Measurements from ENCODE around the gene CCDC183. TPM values are rescaled to one million over a fixed set of nuclear protein-coding genes. Genes with fewer than 3 reads are reported as not detected.

CCDC183 gene
- total RNA-seq, 2 donors from 2014 or later: 3.3 to 14.5 TPM

- TF ChIP-seq CTCF (IDR thresholded peaks at IDR 0.05) (no peak), POLR2A (IDR thresholded peaks at IDR 0.05) (no peak)
- Histone ChIP-seq H3K27ac (peak overlapping the region in 3 of 4 donors; percentile 46 to 99 (median 97)), H3K9me3 (no peaks in the 10 kb centered on the region), H3K27me3 (no peaks in the 10 kb centered on the region), H3K4me1 (peaks cover 65% of the 10 kb centered on the region), H3K4me3 (no peak overlapping the region), H3K36me3 (replicated peaks in 1 of 2; ENCODE audit: insufficient read depth in 1 of 2, low read depth in 2 of 2) (no peaks in the 10 kb centered on the region)
- intact Hi-C loops (cut with DNase I): loop anchor here (5.0 kb wide), 1 partner anchor 248 kb away; no protein-coding TSS in a partner anchor
- DNase-seq (no peak), ATAC-seq (no peak)
- 35 to 52% methylated on average over 3 of the region's 3 CpGs for WGBS, 2 donors
These were observed 6.6 kb upstream of the CCDC183 start for GRCh38 chr9:136789523-136789937.

- peaks cover 60% of the 10 kb centered on the region for H3K4me1 ChIP-seq
- TF ChIP-seq POLR2A (IDR thresholded peaks at IDR 0.05) (peak; percentile 80 to 92 (median 85)), CTCF (IDR thresholded peaks at IDR 0.05) (no peak)
- DNase-seq (peak; percentile 100), ATAC-seq (peak; percentile 88)
- no peaks in the 10 kb centered on the region for H3K27me3 ChIP-seq
- no peaks in the 10 kb centered on the region for H3K9me3 ChIP-seq
- WGBS, 2 donors: 1% methylated on average over 10 to 60 of the region's 70 CpGs
- peak within 1 kb of the TSS in 1 of 2 donors; percentile 49 for H3K4me3 ChIP-seq
- intact Hi-C loops (cut with DNase I): no loop called here
- peak within 1 kb of the TSS; percentile 89 to 99 (median 96) for H3K27ac ChIP-seq
- H3K36me3 ChIP-seq (replicated peaks in 1 of 2; ENCODE audit: insufficient read depth in 1 of 2, low read depth in 2 of 2): no peaks in the 10 kb centered on the region
These were observed 5.3 kb upstream of the CCDC183 start, which contains the start of gene TMEM141 for GRCh38 chr9:136790640-136791515. Gene TMEM141 (plus strand): TSS chr9:136791344. CDS start chr9:136791371, 27 bp downstream.

GRCh38 chr9:136791516-136792276 is 4.4 kb upstream of the CCDC183 start:
- WGBS, 2 donors: 0 to 1% methylated on average over 3 to 27 of the region's 29 CpGs
- intact Hi-C loops (cut with DNase I): no loop called here
- peaks cover 64% of the 10 kb centered on the region for H3K4me1 ChIP-seq
- H3K36me3 ChIP-seq (replicated peaks in 1 of 2; ENCODE audit: insufficient read depth in 1 of 2, low read depth in 2 of 2): no peaks in the 10 kb centered on the region
- DNase-seq (peak; percentile 84 to 90 (median 88)), ATAC-seq (peak; percentile 61)
- peak overlapping the region in 1 of 2 donors; percentile 49 for H3K4me3 ChIP-seq
- H3K27me3 ChIP-seq: no peaks in the 10 kb centered on the region
- H3K27ac ChIP-seq: peak overlapping the region; percentile 89 to 99 (median 96)
- TF ChIP-seq CTCF (IDR thresholded peaks at IDR 0.05) (peak; percentile 94 to 99 (median 97)), POLR2A (IDR thresholded peaks at IDR 0.05) (peak; percentile 60 to 84 (median 81))
- no peaks in the 10 kb centered on the region for H3K9me3 ChIP-seq

- Histone ChIP-seq H3K36me3 (replicated peaks in 1 of 2; ENCODE audit: insufficient read depth in 1 of 2, low read depth in 2 of 2) (no peaks in the 10 kb centered on the region), H3K4me3 (no peak overlapping the region), H3K27ac (peak overlapping the region; percentile 89 to 99 (median 96)), H3K9me3 (no peaks in the 10 kb centered on the region), H3K27me3 (no peaks in the 10 kb centered on the region), H3K4me1 (peaks cover 71% of the 10 kb centered on the region)
- intact Hi-C loops (cut with DNase I): no loop called here
- TF ChIP-seq POLR2A (IDR thresholded peaks at IDR 0.05): no peak
- no peak for TF ChIP-seq CTCF (IDR thresholded peaks at IDR 0.05)
- DNase-seq (peak in 2 of 4 donors; percentile 13 to 45), ATAC-seq (no peak)
- WGBS, 2 donors: 54 to 60% methylated on average over 13 to 14 of the region's 15 CpGs
These were observed 3.6 kb upstream of the CCDC183 start for GRCh38 chr9:136792321-136793085.

All from body of pancreas (tissue), 4 donors.